Body of pancreas (tissue), 4 donors: Measurements from ENCODE around the gene FHOD3.

Experiments used
- CTCF ChIP-seq, 7 experiments: fragments of 450-650 bp in 4 of 7; fragments of 200-600 bp in 3 of 7; sonication (generic) in 3 of 7; IDR thresholded peaks; one replicate each; pipeline ENCODE4 v1.5.1; 2016 to 2019; ENCODE audit warnings: antibody characterized with exemption in 7 of 7
- POLR2A ChIP-seq, 3 donors: fragments of 450-650 bp; IDR thresholded peaks; one replicate each; pipeline ENCODE4 v1.6.1; 2016; ENCODE audit warnings: antibody characterized with exemption in 3 of 3, mild to moderate bottlenecking in 2 of 3

GRCh38 chr18:36321658-36322407 is 24.3 kb downstream of the FHOD3 start:
- TF ChIP-seq CTCF (IDR thresholded peaks at IDR 0.05) (no peak), POLR2A (IDR thresholded peaks at IDR 0.05) (no peak)
